Kidney (tissue), 22 donors: ENCODE data around the gene PAX5. TPM values are rescaled to one million over a fixed set of nuclear protein-coding genes. Genes with fewer than 3 reads are reported as not detected.
"Not testable (repeated sequence)": the region's sequence is repeated elsewhere in the genome, so short reads cannot be mapped to it uniquely, and the experiment has no call there.

Experiments used
- DNase-seq, 5 donors: peaks; one replicate each; pipeline ENCODE4 v3.0.0-alpha.2; 2013 to 2020
- FAIRE-seq: peaks from 2 replicates; lab custom pipeline; 2012; peaks lifted over from hg19 to GRCh38; lab: Jason Lieb, UNC
- H3K27ac ChIP-seq, 2 donors: one replicate each; pipeline ENCODE4 v1.7.0; 2013; ENCODE audit warnings: low read depth in 2 of 2, low read length in 2 of 2, inconsistent platforms in 1 of 2
- H3K27me3 ChIP-seq: one replicate; pipeline ENCODE4 v1.7.1; 2013; ENCODE audit warnings: low read length, inconsistent platforms; ENCODE audit not compliant: control insufficient read depth, insufficient read depth
- H3K36me3 ChIP-seq, 3 donors: one replicate each; pipeline versions ENCODE4 v1.7.0 to v1.7.1; 2013; ENCODE audit warnings: low read length in 3 of 3, control low read depth in 1 of 3, inconsistent platforms in 1 of 3; ENCODE audit not compliant: insufficient read depth in 3 of 3, control insufficient read depth in 2 of 3
- H3K4me1 ChIP-seq, 3 donors: one replicate each; pipeline versions ENCODE4 v1.7.0 to v1.7.1; 2013; ENCODE audit warnings: low read length in 3 of 3, inconsistent platforms in 1 of 3, low read depth in 1 of 3; ENCODE audit not compliant: control insufficient read depth in 2 of 3, insufficient read depth in 2 of 3
- H3K4me3 ChIP-seq, 3 donors: one replicate each; pipeline versions ENCODE4 v1.7.0 to v1.8.1; 2013; ENCODE audit warnings: low read length in 3 of 3, control low read depth in 1 of 3, inconsistent platforms in 1 of 3
- H3K9ac ChIP-seq, 3 donors: one replicate each; pipeline versions ENCODE4 v1.7.0 to v1.7.1; 2013; ENCODE audit warnings: low read length in 3 of 3, control low read depth in 1 of 3, inconsistent platforms in 1 of 3
- H3K9me3 ChIP-seq, 3 donors: one replicate each; pipeline versions ENCODE4 v1.7.0 to v1.7.1; 2013; ENCODE audit warnings: low read length in 3 of 3, control low read depth in 1 of 3, inconsistent platforms in 1 of 3; ENCODE audit not compliant: control insufficient read depth in 2 of 3, insufficient read depth in 1 of 3
- CTCF ChIP-seq: IDR thresholded peaks from 3 replicates; pipeline ENCODE4 v1.5.1; 2012; ENCODE audit warnings: mild to moderate bottlenecking, moderate library complexity, borderline replicate concordance; ENCODE audit not compliant: insufficient read depth; ENCODE audit errors: extremely low read depth
- intact Hi-C: fragments of 100-400 bp; cut with DNase I; formaldehyde crosslinking; loops from one replicate; pipeline ENCODE4 v1.11.1; 2022
- long read RNA-seq, 10 donors: library from polyadenylated mRNA in 1 of 10; unstranded in 1 of 10; transcript quantifications; one replicate each; pipeline ENCODE4 v2.0.0 and lab custom pipeline, GENCODE V29; 2021 to 2026
- polyA plus RNA-seq: library from polyadenylated mRNA; stranded (reverse); fragments of 350-450 nt; fragmentation: Illumina TruSeq; extraction: RNeasy Lipid Tissue Mini Kit (QIAGEN cat#74804); gene quantifications from one replicate; pipeline ENCODE4 v1.2.3, GENCODE V29; 2014; ENCODE audit warnings: low read depth, low replicate concordance; ENCODE audit not compliant: insufficient read depth
- total RNA-seq: library from RNA; stranded (reverse); fragmentation: NEBNext Ultra II Directional; extraction: Animal tissue kit (Norgen Biotek cat#: 25700); gene quantifications from one replicate; pipeline ENCODE4 v1.2.1, GENCODE V29; 2021
- donor health status: control.
- donor health status: control.
- donor health status: control.
- donor health status: control.
- donor health status: control.
- donor health status: DM: yes; HTN: yes; CAD: no.
- donor health status: Normal renal cell carcinoma (clear cell type).

PAX5 gene
- 2.7 TPM for total RNA-seq
- polyA plus RNA-seq = not detected
- long read RNA-seq, donor 1 = 0 reads
- long read RNA-seq, donor 2 = 0 reads
- long read RNA-seq, donor 3 = 0 reads
- long read RNA-seq, donor 4 = 0 reads
- long read RNA-seq, donor 5 = 0 reads
- long read RNA-seq, donor 6 = 0 reads
- long read RNA-seq, donor 7 = 0 reads
- long read RNA-seq, donor 8 = 0 reads
- long read RNA-seq, donor 9 = 0 reads
- long read RNA-seq, donor 10 = 0 reads

DNA sequence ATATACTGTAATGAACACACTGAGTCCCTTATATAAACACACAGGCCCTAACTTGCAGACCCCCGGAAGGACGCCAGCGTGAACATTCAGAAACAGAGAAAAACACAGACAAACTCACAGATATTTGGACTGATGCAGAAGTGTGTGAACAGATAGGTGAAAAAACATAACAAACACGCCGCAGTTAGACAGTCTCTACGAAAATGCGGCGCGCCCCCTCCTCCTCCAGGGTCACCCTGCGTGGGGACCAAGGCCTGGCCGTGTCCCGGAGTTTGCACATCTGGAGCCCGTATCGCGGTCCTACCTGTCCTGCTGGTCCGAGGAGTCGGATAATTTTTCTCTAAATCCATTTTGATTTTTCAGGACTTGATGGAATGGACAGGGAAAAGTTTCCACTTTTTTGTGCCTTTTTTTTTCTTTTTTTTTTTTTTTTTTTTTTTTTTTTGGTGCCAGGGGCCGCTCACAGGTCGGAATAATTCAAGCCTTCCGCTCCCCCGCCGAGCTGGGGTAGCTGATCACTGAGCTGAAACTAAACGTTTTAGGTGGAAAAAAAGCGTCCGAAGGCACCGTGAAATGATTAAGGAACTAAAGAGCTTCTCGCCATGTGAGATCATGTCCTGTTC is at the start of gene PAX5:
TSS of gene PAX5 (minus strand) at position 587 of the 623 bp plus-strand sequence. CDS start at position 350, 237 bp downstream.
- peaks cover 0 to 10% (median 0%) of the 10 kb centered on the region in 3 donors for H3K4me1 ChIP-seq
- DNase-seq (peak in 1 of 5 donors; percentile 49), FAIRE-seq (no peak)
- intact Hi-C loops = no loop called here
- TF ChIP-seq CTCF = no peak
- H3K36me3 ChIP-seq = no peaks in the 10 kb centered on the region
- H3K9me3 ChIP-seq = peaks cover 0 to 4% (median 0%) of the 10 kb centered on the region in 3 donors
- H3K4me3 ChIP-seq = no peak within 1 kb of the TSS
- no peak within 1 kb of the TSS for H3K9ac ChIP-seq
- peaks cover 84% of the 10 kb centered on the region for H3K27me3 ChIP-seq
- H3K27ac ChIP-seq = no peak within 1 kb of the TSS

GRCh38 chr9:37083654-37084053 is 49.6 kb upstream of the PAX5 start:
- Histone ChIP-seq H3K27ac (no peak overlapping the region), H3K9ac (no peak overlapping the region), H3K4me3 (no peak overlapping the region), H3K27me3 (no peaks in the 10 kb centered on the region), H3K9me3 (no peaks in the 10 kb centered on the region), H3K4me1 (peaks cover 0 to 2% (median 0%) of the 10 kb centered on the region in 3 donors), H3K36me3 (peaks cover 2 to 10% (median 7%) of the 10 kb centered on the region in 3 donors)
- no peak for DNase-seq
- TF ChIP-seq CTCF = no peak
- intact Hi-C loops = no loop called here
- FAIRE-seq = no peak

DNA sequence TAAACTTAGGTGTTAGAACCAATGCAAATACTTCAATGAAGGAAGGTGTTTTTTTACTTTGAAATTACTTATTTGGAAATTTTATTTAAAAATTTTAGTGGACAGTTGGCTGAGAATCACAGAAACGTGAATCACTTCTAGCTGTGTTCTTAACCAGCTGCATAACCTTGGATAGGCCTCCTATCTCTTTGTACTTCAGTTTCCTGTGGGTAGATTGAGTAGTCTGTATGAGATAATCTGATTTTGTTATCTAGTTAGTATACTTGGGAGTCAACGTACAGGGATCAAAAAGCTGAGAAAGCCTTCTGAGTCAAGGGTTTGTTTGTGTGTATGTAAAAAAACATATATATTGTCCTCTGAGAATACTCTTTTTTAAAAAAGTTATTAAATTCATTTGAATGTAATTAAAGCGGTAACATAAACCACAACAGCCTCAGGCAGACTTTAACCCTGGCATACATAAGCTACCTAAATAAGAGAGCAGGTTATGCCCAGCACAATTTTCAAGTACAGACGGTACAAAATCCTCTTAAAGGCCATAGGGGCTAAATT is 48.2 kb upstream of the PAX5 start:
- FAIRE-seq (no peak), DNase-seq (no peak)
- no peaks in the 10 kb centered on the region for H3K27me3 ChIP-seq
- H3K9ac ChIP-seq = no peak overlapping the region
- H3K36me3 ChIP-seq = peaks cover 2 to 7% (median 5%) of the 10 kb centered on the region in 3 donors
- no peak overlapping the region for H3K4me3 ChIP-seq
- peaks cover 0 to 2% (median 0%) of the 10 kb centered on the region in 3 donors for H3K4me1 ChIP-seq
- no peak for TF ChIP-seq CTCF
- H3K9me3 ChIP-seq = no peaks in the 10 kb centered on the region
- H3K27ac ChIP-seq = no peak overlapping the region
- intact Hi-C loops = no loop called here

DNA sequence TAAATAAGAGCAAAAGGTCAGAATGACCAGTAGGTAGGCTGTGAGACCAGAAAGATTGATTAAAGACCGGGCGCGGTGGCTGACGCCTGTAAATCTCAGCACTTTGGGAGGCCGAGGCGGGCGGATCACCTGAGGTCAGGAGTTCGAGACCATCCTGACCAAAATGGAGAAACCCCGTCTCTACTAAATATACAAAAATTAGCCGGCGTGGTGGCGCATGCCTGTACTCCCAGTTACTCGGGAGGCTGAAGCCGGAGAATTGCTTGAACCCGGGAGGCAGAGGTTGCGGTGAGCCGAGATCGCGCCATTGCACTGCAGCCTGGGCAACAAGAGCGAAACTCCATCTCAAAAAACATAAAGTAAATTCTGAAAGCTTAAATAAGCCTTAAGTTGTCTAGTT is 47.4 kb upstream of the PAX5 start:
- not testable (repeated sequence) for FAIRE-seq, H3K4me3 ChIP-seq

DNA sequence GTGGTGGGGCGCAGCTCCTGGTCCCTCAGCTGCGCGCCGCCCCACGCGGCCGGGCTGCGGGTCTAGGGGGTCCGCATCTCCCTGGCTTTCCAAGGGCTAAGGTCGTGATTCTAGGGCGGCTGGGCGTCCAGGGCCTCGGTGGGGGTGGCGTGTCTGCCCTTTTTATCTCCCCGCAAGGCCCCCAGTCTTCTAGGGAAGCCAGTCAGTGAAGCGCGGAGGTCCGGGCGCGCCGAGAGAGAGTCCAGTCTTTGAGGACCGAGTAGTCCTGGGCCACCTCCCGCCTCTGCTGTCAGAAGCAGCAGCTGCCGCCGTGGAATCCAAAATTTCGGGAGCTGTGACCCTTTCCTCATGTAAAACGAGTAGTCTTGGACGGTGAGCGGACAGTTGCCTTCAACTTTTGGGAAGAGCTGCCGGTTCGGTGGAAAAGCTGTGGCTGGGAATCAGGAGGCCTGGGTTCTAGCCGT is 46.1 kb upstream of the PAX5 start:
- FAIRE-seq, intact Hi-C loops, H3K27me3 ChIP-seq, H3K36me3 ChIP-seq, H3K9me3 ChIP-seq, H3K4me1 ChIP-seq: not testable (repeated sequence)
- H3K9ac ChIP-seq = peak overlapping the region; percentile 72 to 96 (median 87)
- peak overlapping the region; percentile 82 to 85 for H3K27ac ChIP-seq
- peak overlapping the region; percentile 88 to 98 (median 94) for H3K4me3 ChIP-seq
- DNase-seq = peak in 1 of 5 donors; percentile 55

More for the DNA sequence above, 47.4 kb upstream of the PAX5 start:
- H3K4me1 ChIP-seq, H3K27me3 ChIP-seq, intact Hi-C loops, H3K9me3 ChIP-seq, H3K27ac ChIP-seq, DNase-seq, H3K9ac ChIP-seq, H3K36me3 ChIP-seq: not testable (repeated sequence)
